GM18861 (cell line): ENCODE results near the gene PRR5.

Source experiments
- ATAC-seq: cut with Tn5 transposase; IDR thresholded peaks from one replicate; pipeline ENCODE4 v1.9.1; 2021; ENCODE audit not compliant: unreplicated experiment

Gene PRR5

DNA sequence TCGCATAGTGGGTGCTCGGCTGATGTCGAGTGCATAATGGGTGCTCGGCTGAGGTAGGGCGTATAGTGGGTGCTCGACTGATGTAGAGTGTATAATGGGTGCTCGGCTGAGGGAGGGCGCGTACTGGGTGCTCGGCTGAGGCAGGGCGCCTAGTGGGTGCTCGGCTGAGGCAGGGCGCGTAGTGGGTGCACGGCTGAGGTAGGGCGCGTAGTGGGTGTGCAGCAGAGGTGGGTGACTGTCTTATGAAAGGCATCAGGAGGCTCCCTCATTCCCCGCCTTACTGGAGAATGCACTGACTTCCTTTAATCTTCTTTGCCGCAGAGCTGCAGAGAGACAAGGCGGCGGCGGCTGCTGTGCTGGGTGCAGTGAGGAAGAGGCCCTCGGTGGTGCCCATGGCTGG is 84.1 kb downstream of the PRR5 start:
- no peak for ATAC-seq

- ATAC-seq: no peak
Measured at GRCh38 chr22:44786610-44787009, 84.6 kb downstream of the PRR5 start.
